Tibial artery (tissue), 4 donors: Measurements from ENCODE around the gene UVSSA.
A peak's percentile ranks its signal among the peaks of the same experiment; 100 is the strongest.

Experiments
- DNase-seq, 2 donors: peaks; one replicate each; pipeline ENCODE4 v3.0.0-alpha.2; 2019
- H3K27ac ChIP-seq, 2 donors: fragments of 200-600 bp; sonication (generic) in 1 of 2; 1 replicate in 1 of 2; 2 replicates in 1 of 2; pipeline ENCODE4 v1.5.1; 2018 to 2019; ENCODE audit warnings: mild to moderate bottlenecking in 1 of 2
- H3K27me3 ChIP-seq, 2 donors: fragments of 200-600 bp; sonication (generic) in 1 of 2; one replicate each; pipeline versions ENCODE4 v1.5.1 to v1.6.0; 2016 to 2019
- H3K36me3 ChIP-seq, 3 donors: fragments of 200-600 bp; sonication (generic) in 2 of 3; one replicate each; pipeline ENCODE4 v1.5.1; 2016 to 2019; ENCODE audit warnings: mild to moderate bottlenecking in 2 of 3
- H3K4me1 ChIP-seq, 4 donors: fragments of 200-600 bp; sonication (generic) in 2 of 4; 1 replicate in 3 of 4; 2 replicates in 1 of 4; pipeline ENCODE4 v1.5.1; 2016 to 2019
- H3K4me3 ChIP-seq, 2 donors: fragments of 200-600 bp; sonication (generic) in 1 of 2; 1 replicate in 1 of 2; 2 replicates in 1 of 2; pipeline ENCODE4 v1.5.1; 2018 to 2019; ENCODE audit warnings: mild to moderate bottlenecking in 2 of 2
- H3K9me3 ChIP-seq, 3 donors: fragments of 200-600 bp; sonication (generic) in 1 of 3; one replicate each; pipeline ENCODE4 v1.5.1; 2016 to 2019
- intact Hi-C: fragments of 100-400 bp; cut with DNase I; formaldehyde crosslinking; loops from one replicate; pipeline ENCODE4 v1.15.0; 2023; ENCODE audit warnings: low total_unique reads
- TF ChIP-seq, protein P1 (sequence below), 2 experiments: fragments of 200-600 bp in 1 of 2; fragments of 450-650 bp in 1 of 2; IDR thresholded peaks; one replicate each; pipeline ENCODE4 v1.5.1; 2017 to 2019; ENCODE audit warnings: antibody characterized with exemption in 2 of 2, mild to moderate bottlenecking in 1 of 2, moderate library complexity in 1 of 2

UVSSA gene

GRCh38 chr4:1353186-1354055 is 6.4 kb downstream of the UVSSA start:
- Histone ChIP-seq H3K27me3 (no peaks in the 10 kb centered on the region), H3K36me3 (peaks cover 12 to 68% (median 49%) of the 10 kb centered on the region in 3 donors), H3K4me1 (peaks cover 0 to 13% (median 8%) of the 10 kb centered on the region in 4 donors), H3K27ac (no peak overlapping the region), H3K4me3 (no peak overlapping the region), H3K9me3 (no peaks in the 10 kb centered on the region)
- TF ChIP-seq, protein P1, sequence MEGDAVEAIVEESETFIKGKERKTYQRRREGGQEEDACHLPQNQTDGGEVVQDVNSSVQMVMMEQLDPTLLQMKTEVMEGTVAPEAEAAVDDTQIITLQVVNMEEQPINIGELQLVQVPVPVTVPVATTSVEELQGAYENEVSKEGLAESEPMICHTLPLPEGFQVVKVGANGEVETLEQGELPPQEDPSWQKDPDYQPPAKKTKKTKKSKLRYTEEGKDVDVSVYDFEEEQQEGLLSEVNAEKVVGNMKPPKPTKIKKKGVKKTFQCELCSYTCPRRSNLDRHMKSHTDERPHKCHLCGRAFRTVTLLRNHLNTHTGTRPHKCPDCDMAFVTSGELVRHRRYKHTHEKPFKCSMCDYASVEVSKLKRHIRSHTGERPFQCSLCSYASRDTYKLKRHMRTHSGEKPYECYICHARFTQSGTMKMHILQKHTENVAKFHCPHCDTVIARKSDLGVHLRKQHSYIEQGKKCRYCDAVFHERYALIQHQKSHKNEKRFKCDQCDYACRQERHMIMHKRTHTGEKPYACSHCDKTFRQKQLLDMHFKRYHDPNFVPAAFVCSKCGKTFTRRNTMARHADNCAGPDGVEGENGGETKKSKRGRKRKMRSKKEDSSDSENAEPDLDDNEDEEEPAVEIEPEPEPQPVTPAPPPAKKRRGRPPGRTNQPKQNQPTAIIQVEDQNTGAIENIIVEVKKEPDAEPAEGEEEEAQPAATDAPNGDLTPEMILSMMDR (IDR thresholded peaks at IDR 0.05), result no peak
- intact Hi-C loops, result loop anchor here (10.0 kb wide), 1 partner anchor 219 kb away; no protein-coding TSS in a partner anchor
- DNase-seq, result no peak

- TF ChIP-seq, protein P1 (IDR thresholded peaks at IDR 0.05), result no peak
- H3K4me1 ChIP-seq, result peaks cover 0 to 9% (median 3%) of the 10 kb centered on the region in 4 donors
- intact Hi-C loops, result loop anchor here (10.0 kb wide), 1 partner anchor 220 kb away; no protein-coding TSS in a partner anchor
- no peak overlapping the region for H3K27ac ChIP-seq
- DNase-seq, result no peak
- no peak overlapping the region for H3K4me3 ChIP-seq
- H3K27me3 ChIP-seq, result no peaks in the 10 kb centered on the region
- H3K9me3 ChIP-seq, result no peaks in the 10 kb centered on the region
- peaks cover 12 to 74% (median 57%) of the 10 kb centered on the region in 3 donors for H3K36me3 ChIP-seq
Observed at GRCh38 chr4:1354136-1354982, 7.4 kb downstream of the UVSSA start.

GRCh38 chr4:1354983-1355275 is 7.9 kb downstream of the UVSSA start:
- H3K27ac ChIP-seq, result no peak overlapping the region
- peaks cover 16 to 73% (median 58%) of the 10 kb centered on the region in 3 donors for H3K36me3 ChIP-seq
- intact Hi-C loops, result loop anchor here (10.0 kb wide), 1 partner anchor 220 kb away; no protein-coding TSS in a partner anchor
- no peaks in the 10 kb centered on the region for H3K27me3 ChIP-seq
- TF ChIP-seq, protein P1 (IDR thresholded peaks at IDR 0.05), result no peak
- no peak overlapping the region for H3K4me3 ChIP-seq
- DNase-seq, result no peak
- no peaks in the 10 kb centered on the region for H3K9me3 ChIP-seq
- H3K4me1 ChIP-seq, result peaks cover 0 to 6% (median 2%) of the 10 kb centered on the region in 4 donors

- Histone ChIP-seq H3K4me1 (peaks cover 0 to 6% (median 2%) of the 10 kb centered on the region in 4 donors), H3K9me3 (no peaks in the 10 kb centered on the region), H3K27me3 (no peaks in the 10 kb centered on the region), H3K27ac (no peak overlapping the region), H3K4me3 (no peak overlapping the region), H3K36me3 (peaks cover 18 to 78% (median 58%) of the 10 kb centered on the region in 3 donors)
- intact Hi-C loops, result loop anchor here (10.0 kb wide), 1 partner anchor 221 kb away; no protein-coding TSS in a partner anchor
- DNase-seq, result no peak
- TF ChIP-seq, protein P1 (IDR thresholded peaks at IDR 0.05), result no peak
Observed at GRCh38 chr4:1355378-1355777, 8.4 kb downstream of the UVSSA start.

DNA sequence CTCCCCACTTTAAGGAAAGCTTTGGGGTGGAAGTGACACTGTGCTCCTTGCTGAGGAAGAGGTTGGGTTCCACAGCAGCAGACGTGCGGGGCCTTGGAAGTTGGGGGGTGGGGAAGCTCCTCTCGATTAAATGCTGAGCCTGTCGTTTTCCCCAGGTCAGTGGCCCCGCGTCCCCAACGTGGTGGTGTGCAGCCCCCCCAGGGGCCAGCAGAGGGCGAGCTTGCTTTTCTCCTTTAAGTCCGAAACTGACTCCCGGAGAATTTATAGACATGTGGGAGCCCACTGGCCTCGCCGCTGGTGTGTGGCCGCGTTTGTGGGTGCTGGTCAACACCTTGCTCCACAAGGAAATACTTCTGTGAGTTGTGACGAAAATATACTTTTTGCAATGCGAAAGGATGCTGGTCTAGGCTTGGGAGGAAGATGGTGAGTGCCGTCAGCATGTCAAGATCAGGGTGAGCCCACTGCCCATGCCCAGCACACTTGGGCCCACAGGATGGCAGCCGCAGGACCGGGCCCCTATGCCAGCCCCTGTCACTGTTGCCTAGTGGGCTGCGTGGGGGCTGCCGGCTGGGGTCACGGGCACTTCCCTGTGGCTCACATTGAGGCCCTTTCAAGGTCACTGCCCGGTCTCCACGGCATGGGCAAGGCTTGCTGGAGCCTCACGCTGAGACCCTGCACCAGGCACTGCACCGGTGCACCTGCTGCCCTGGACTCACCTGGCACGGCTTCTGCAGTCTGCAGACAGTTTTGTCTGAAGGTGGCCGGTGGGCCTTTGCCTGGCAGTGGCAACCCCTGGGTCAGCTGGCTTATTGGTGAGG is 9.4 kb downstream of the UVSSA start:
- Histone ChIP-seq H3K4me3 (no peak overlapping the region), H3K27ac (no peak overlapping the region), H3K4me1 (peaks cover 0 to 6% (median 2%) of the 10 kb centered on the region in 4 donors), H3K36me3 (peaks cover 18 to 84% (median 57%) of the 10 kb centered on the region in 3 donors), H3K27me3 (no peaks in the 10 kb centered on the region), H3K9me3 (no peaks in the 10 kb centered on the region)
- DNase-seq, result peak in 1 of 2 donors; percentile 44
- TF ChIP-seq, protein P1 (IDR thresholded peaks at IDR 0.05), result peak; percentile 67 to 80
- intact Hi-C loops, result loop anchor here (10.0 kb wide), 1 partner anchor 222 kb away; no protein-coding TSS in a partner anchor
